Fibroblast of gingiva (primary cell): Measurements from ENCODE around the gene OTUB2.

Experiments
- DNase-seq: peaks from one replicate; pipeline ENCODE4 v3.0.0-alpha.2; 2011; ENCODE audit warnings: low read depth

OTUB2 gene

GRCh38 chr14:94041551-94042346, 15.6 kb downstream of the OTUB2 start:
- DNase-seq: peak; percentile 91

GRCh38 chr14:94042433-94043091, 16.4 kb downstream of the OTUB2 start:
- DNase-seq: no peak

- peak; percentile 29 for DNase-seq
Measured at GRCh38 chr14:94043111-94043755, 17.1 kb downstream of the OTUB2 start.

- no peak for DNase-seq
Measured at GRCh38 chr14:94043756-94044475, 17.8 kb downstream of the OTUB2 start.

GRCh38 chr14:94044476-94045091, 18.4 kb downstream of the OTUB2 start:
- no peak for DNase-seq

GRCh38 chr14:94045101-94045500, 19.0 kb downstream of the OTUB2 start:
- DNase-seq: no peak

GRCh38 chr14:94045563-94046345, 19.6 kb downstream of the OTUB2 start:
- no peak for DNase-seq

GRCh38 chr14:94046696-94047250, 20.6 kb downstream of the OTUB2 start:
- DNase-seq: no peak

- no peak for DNase-seq
Measured at GRCh38 chr14:94047581-94047980, 21.4 kb downstream of the OTUB2 start.

GRCh38 chr14:94048691-94049624, 22.8 kb downstream of the OTUB2 start:
- no peak for DNase-seq

GRCh38 chr14:94049625-94050023, 23.5 kb downstream of the OTUB2 start:
- no peak for DNase-seq

- no peak for DNase-seq
Measured at GRCh38 chr14:94050231-94050880, 24.2 kb downstream of the OTUB2 start.

GRCh38 chr14:94051115-94051514, 25.0 kb downstream of the OTUB2 start:
- DNase-seq: peak; percentile 37

GRCh38 chr14:94051779-94052178, 25.6 kb downstream of the OTUB2 start:
- no peak for DNase-seq

- no peak for DNase-seq
Measured at GRCh38 chr14:94052199-94052598, 26.1 kb downstream of the OTUB2 start.

GRCh38 chr14:94052662-94053061, 26.5 kb downstream of the OTUB2 start:
- no peak for DNase-seq

- no peak for DNase-seq
Measured at GRCh38 chr14:94054401-94054800, 28.3 kb downstream of the OTUB2 start.

- no peak for DNase-seq
Measured at GRCh38 chr14:94054936-94055335, 28.8 kb downstream of the OTUB2 start.
